IPS DF 6.9 (cell line): ENCODE data around the gene GAB1.
A peak's percentile ranks its signal among the peaks of the same experiment; 100 is the strongest.

ENCODE experiments used
- DNase-seq: peaks from one replicate; pipeline ENCODE4 v3.0.0-alpha.2; 2013; ENCODE audit warnings: low read depth, low spot score
- H3K27ac ChIP-seq: one replicate; pipeline ENCODE4 v1.5.1; 2013; ENCODE audit warnings: low read length, control low read depth
- H3K27me3 ChIP-seq: 2 replicates; pipeline ENCODE4 v1.6.1; 2013; ENCODE audit warnings: mild to moderate bottlenecking, low read length; ENCODE audit not compliant: control insufficient read depth, insufficient read depth
- H3K36me3 ChIP-seq: 2 replicates; pipeline ENCODE4 v1.6.1; 2013; ENCODE audit warnings: low read length; ENCODE audit not compliant: control insufficient read depth, insufficient read depth
- H3K4me1 ChIP-seq: 2 replicates; pipeline ENCODE4 v1.6.1; 2013; ENCODE audit warnings: low read length; ENCODE audit not compliant: control insufficient read depth, insufficient read depth
- H3K4me3 ChIP-seq: 2 replicates; pipeline ENCODE4 v1.5.1; 2013; ENCODE audit warnings: mild to moderate bottlenecking, low read length
- H3K9me3 ChIP-seq: 2 replicates; pipeline ENCODE4 v1.6.1; 2013; ENCODE audit warnings: low read length, inconsistent platforms; ENCODE audit not compliant: control insufficient read depth, insufficient read depth
- WGBS: extraction: QIAGEN DNeasy Blood & Tissue Kit; methylation state at CpG from one replicate; pipeline ENCODE4 v1.1.7; 2013; ENCODE audit warnings: mixed read lengths, missing lambda C conversion rate; ENCODE audit not compliant: insufficient read length, insufficient coverage; 5-methylcytosine and 5-hydroxymethylcytosine counted together

The GAB1 gene

GRCh38 chr4:143513314-143514168 is 176.9 kb downstream of the GAB1 start, which contains the start of gene SMARCA5:
TSS of gene SMARCA5 (plus strand) at chr4:143513702. CDS start at chr4:143513925, 223 bp downstream.
- H3K9me3 ChIP-seq = no peaks in the 10 kb centered on the region
- DNase-seq = peak; percentile 98
- H3K27me3 ChIP-seq = no peaks in the 10 kb centered on the region
- H3K27ac ChIP-seq = no peak within 1 kb of the TSS
- WGBS = no CpG with 5 or more reads among the region's 86 CpGs
- no peaks in the 10 kb centered on the region for H3K4me1 ChIP-seq
- peak within 1 kb of the TSS; percentile 88 for H3K4me3 ChIP-seq
- no peaks in the 10 kb centered on the region; the same call in 1 of the 2 replicates for H3K36me3 ChIP-seq

DNA sequence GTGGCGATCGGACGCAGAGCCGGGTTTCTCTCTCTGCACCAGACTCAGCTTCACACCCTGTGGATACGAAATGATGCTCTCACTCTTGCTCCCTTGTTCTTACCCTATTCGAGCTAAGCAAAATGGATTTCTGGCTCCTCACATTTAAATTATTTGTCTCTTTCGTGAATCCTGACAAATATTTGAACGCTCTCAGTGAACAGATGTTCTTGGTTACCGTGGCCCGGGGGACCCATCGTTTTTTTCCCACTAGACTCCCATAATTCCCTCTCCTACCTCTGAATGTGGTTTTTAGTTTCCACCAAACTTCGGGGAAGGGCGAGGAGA is 177.5 kb downstream of the GAB1 start:
- no peaks in the 10 kb centered on the region for H3K27me3 ChIP-seq
- WGBS = no CpG with 5 or more reads among the region's 13 CpGs
- peak overlapping the region; percentile 88 for H3K4me3 ChIP-seq
- no peaks in the 10 kb centered on the region; the same call in 1 of the 2 replicates for H3K36me3 ChIP-seq
- no peak overlapping the region for H3K27ac ChIP-seq
- no peaks in the 10 kb centered on the region for H3K4me1 ChIP-seq
- DNase-seq = no peak
- H3K9me3 ChIP-seq = no peaks in the 10 kb centered on the region

- Histone ChIP-seq H3K9me3 (no peaks in the 10 kb centered on the region), H3K27ac (no peak overlapping the region), H3K27me3 (no peaks in the 10 kb centered on the region), H3K4me3 (peak overlapping the region; percentile 88), H3K36me3 (no peaks in the 10 kb centered on the region; the same call in 1 of the 2 replicates), H3K4me1 (no peaks in the 10 kb centered on the region)
- no peak for DNase-seq
- WGBS = no CpG with 5 or more reads among the region's 18 CpGs
Measured at GRCh38 chr4:143514497-143514896, 177.8 kb downstream of the GAB1 start.

DNA sequence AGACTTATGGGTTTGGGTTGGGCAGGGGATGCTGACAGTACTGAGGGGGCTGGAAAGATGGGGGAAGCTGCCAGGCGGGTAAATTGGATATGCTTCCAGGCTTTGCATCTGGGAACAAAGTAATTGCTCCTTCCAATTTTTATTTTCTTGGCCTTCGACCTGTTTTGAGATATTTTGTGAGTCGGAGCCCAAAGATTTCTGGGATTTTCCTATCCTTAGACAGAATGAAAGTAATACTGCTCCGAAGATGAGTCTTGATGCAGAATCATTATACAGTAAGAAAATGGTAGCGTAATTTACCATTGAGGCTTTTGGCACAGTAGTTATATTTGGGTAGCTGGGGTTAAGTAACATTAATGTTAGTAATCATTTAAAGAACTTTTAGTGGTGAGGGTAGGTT is 178.2 kb downstream of the GAB1 start:
- WGBS = no CpG with 5 or more reads among the region's 5 CpGs
- no peaks in the 10 kb centered on the region for H3K9me3 ChIP-seq
- H3K27me3 ChIP-seq = no peaks in the 10 kb centered on the region
- no peak overlapping the region for H3K27ac ChIP-seq
- peak overlapping the region; percentile 88; the same call in 1 of the 2 replicates for H3K4me3 ChIP-seq
- no peaks in the 10 kb centered on the region; the same call in 1 of the 2 replicates for H3K36me3 ChIP-seq
- no peak for DNase-seq
- no peaks in the 10 kb centered on the region for H3K4me1 ChIP-seq

DNA sequence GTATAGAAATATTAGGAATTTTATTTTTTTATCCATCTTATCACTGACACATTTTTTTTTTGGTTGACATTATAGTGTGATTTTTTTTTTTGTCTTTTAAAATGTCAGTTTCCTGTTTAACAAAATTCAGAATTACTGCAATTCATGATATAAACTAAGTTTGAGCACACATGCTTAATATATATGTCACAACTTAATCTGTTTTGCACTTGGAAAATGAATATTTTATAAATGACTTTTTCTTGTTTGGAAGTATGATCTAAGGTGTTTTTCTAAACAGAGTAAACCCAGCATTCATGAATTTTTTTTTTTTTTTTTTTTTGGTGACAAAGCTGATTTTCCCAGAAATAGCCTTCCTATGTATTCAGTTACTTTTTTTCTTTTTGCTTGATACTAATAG is 179.2 kb downstream of the GAB1 start:
- no peaks in the 10 kb centered on the region; the same call in 1 of the 2 replicates for H3K36me3 ChIP-seq
- no peak for DNase-seq
- no peaks in the 10 kb centered on the region for H3K9me3 ChIP-seq
- no peak overlapping the region for H3K27ac ChIP-seq
- H3K27me3 ChIP-seq = no peaks in the 10 kb centered on the region
- no peaks in the 10 kb centered on the region for H3K4me1 ChIP-seq
- no peak overlapping the region for H3K4me3 ChIP-seq

DNA sequence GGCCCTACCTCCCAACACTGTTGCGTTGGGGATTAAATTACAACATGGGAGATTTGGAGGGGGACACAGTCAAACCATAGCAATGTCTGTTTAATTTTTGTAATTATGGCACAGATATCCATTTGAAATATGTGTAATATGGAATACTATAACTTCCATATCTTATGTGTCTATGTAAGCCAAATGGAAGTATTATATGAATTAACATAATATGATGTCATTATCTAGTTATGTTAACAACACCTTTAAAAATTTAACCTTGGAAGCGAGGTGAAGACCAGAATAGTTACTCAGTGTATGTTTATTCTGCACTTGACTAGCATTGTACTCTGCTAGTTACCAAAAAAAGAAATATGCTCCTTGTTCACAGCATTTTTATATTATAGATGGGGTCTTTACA is 181.1 kb downstream of the GAB1 start:
- no peaks in the 10 kb centered on the region; the same call in 1 of the 2 replicates for H3K36me3 ChIP-seq
- H3K4me1 ChIP-seq = no peaks in the 10 kb centered on the region
- no peaks in the 10 kb centered on the region for H3K9me3 ChIP-seq
- no peak overlapping the region for H3K27ac ChIP-seq
- no peak for DNase-seq
- no CpG with 5 or more reads among the region's 2 CpGs for WGBS
- H3K4me3 ChIP-seq = no peak overlapping the region
- H3K27me3 ChIP-seq = no peaks in the 10 kb centered on the region
